GM12874 (cell line): Measurements from ENCODE around the gene RARG.
A peak's percentile ranks its signal among the peaks of the same experiment; 100 is the strongest.

Experiments used
- CTCF ChIP-seq: IDR thresholded peaks from 2 replicates; pipeline ENCODE4 v1.5.1; 2011; ENCODE audit warnings: low read depth, mild to moderate bottlenecking, control low read depth, low read length, moderate library complexity; ENCODE audit not compliant: insufficient read depth

Gene RARG

GRCh38 chr12:53267999-53268629, 36.1 kb upstream of the RARG start, which contains the start of gene ESPL1:
TSS of gene ESPL1 (plus strand) at chr12:53268299. CDS start at chr12:53268767, 468 bp downstream.
- peak; percentile 63 for TF ChIP-seq CTCF

- no peak for TF ChIP-seq CTCF
These were observed 35.4 kb upstream of the RARG start for GRCh38 chr12:53267306-53267998.

- TF ChIP-seq CTCF, result no peak
These were observed 33.8 kb upstream of the RARG start for GRCh38 chr12:53265783-53266182.

- TF ChIP-seq CTCF, result no peak
These were observed 27.9 kb upstream of the RARG start for GRCh38 chr12:53259891-53260290.

DNA sequence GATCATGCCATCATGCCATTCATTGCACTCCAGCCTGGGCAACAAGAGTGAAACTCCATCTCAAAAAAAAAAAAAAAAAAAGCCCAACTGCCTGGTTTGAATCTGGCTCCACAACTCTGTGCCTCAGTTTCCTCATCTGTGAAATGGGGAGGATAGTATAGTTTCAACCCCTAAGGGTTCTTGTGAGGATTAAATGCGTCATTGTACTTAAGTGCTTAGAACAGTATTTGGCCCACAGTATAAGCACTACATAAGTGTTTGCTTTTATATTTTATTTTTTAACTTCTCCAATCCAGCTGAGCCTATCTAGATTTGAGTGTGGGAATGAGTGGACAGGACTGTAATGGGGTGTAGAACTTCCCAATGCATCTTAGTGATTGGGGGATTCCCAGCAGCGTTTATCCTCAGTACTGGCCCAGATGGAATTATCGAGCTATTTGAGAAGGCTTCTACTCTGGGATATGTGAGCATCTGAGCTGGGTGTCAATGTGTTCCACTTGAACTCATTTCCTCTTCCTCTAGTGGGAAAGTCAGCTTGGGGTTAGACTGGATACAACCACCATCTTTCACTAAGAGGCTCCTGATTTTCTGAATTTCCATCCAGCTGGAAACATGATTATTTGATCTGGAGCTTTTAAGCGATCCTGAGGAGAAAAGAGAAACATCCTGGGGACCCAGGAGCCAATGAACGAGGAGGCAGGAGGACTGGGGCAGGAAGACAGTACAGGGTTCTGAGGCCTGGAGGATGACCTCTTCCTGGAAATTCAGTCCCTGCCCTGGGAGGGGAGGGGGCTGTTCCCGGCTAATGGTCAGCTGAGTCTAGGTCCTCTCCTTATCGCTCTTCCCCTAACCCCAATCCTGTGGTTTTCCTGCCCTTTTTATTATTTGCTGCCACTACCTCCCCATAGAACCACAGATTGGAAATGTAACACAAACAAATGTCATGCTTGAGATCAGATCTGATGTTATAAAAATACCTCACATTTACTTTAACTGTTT, 26.8 kb upstream of the RARG start:
- TF ChIP-seq CTCF, result no peak

DNA sequence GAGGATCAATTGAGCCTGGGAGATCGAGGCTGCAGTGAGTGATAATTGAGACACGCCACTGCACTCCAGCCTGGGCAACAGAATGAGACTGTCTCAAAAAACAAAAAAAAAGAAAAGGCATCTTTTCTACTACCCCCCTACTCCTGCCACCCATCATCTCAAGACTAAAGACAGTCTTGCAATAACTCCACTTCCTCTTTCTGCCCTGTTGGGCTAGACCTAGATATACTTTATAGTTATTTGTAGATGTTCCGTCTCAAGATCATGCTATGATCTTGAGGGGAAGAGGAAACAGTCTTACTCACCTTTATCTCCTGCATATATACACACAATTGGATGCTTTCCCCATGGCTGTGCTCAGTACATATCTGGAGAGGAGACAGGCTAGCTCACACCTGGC, 24.0 kb upstream of the RARG start:
- TF ChIP-seq CTCF, result no peak
